OCI-LY7 (cell line): ENCODE data around the gene CALM1.

Experiments
- CTCF ChIP-seq: fragments of 200-600 bp; sonication (generic); conservative IDR thresholded peaks from 2 replicates; pipeline ENCODE4 v1.5.1; 2014; ENCODE audit warnings: mild to moderate bottlenecking, antibody characterized with exemption, low read length, moderate library complexity, mixed read lengths
- EZH2phosphoT487 ChIP-seq: fragments of 200-600 bp; sonication (generic); IDR thresholded peaks from 2 replicates; pipeline ENCODE4 v1.6.1; 2018; ENCODE audit warnings: low read depth, borderline replicate concordance, mild to moderate bottlenecking, mixed run types, antibody characterized with exemption, low read length, moderate library complexity, mixed read lengths

GRCh38 chr14:90419200-90419599 lies 22.4 kb downstream of the CALM1 start:
- TF ChIP-seq CTCF (no peak), EZH2phosphoT487 (no peak)
